Omental fat pad (tissue), 4 donors: Measurements from ENCODE around the gene CYP2R1. TPM values are rescaled to one million over a fixed set of nuclear protein-coding genes. Genes with fewer than 3 reads are reported as not detected.
"Not testable (repeated sequence)": the region's sequence is repeated elsewhere in the genome, so short reads cannot be mapped to it uniquely, and the experiment has no call there.

Experiments
- ATAC-seq: fragments of 150-250 bp; one replicate; pipeline ENCODE4 v1.9.1; 2016; ENCODE audit warnings: mild to moderate bottlenecking, moderate library complexity; ENCODE audit not compliant: low FRiP score
- DNase-seq: peaks from one replicate; pipeline ENCODE4 v3.0.0-alpha.2; 2019; ENCODE audit warnings: low spot score
- CTCF ChIP-seq, 3 donors: fragments of 450-650 bp; IDR thresholded peaks; one replicate each; pipeline ENCODE4 v1.5.1; 2016 to 2017; ENCODE audit warnings: antibody characterized with exemption in 3 of 3, mild to moderate bottlenecking in 3 of 3, moderate library complexity in 2 of 3
- total RNA-seq, 4 donors: library from RNA; depleted of rRNA; stranded (reverse); fragments of >200 nt; gene quantifications; one replicate each; pipeline ENCODE4 v1.1.0, GENCODE V29; 2016

CYP2R1 gene
- total RNA-seq, 4 donors from 2014 or later = 7.0 to 24.6 (median 11.0) TPM

- no peak for ATAC-seq
- no peak for TF ChIP-seq CTCF (IDR thresholded peaks at IDR 0.05)
These were observed 546 bp upstream of the CYP2R1 start for GRCh38 chr11:14892577-14892976.

GRCh38 chr11:14891143-14892035 is 642 bp downstream of the CYP2R1 start:
- TF ChIP-seq CTCF (IDR thresholded peaks at IDR 0.05) = no peak
- ATAC-seq (peak; percentile 92), DNase-seq (peak; percentile 39)

More at GRCh38 chr11:14892577-14892976, 546 bp upstream of the CYP2R1 start:
- DNase-seq = no peak

DNA sequence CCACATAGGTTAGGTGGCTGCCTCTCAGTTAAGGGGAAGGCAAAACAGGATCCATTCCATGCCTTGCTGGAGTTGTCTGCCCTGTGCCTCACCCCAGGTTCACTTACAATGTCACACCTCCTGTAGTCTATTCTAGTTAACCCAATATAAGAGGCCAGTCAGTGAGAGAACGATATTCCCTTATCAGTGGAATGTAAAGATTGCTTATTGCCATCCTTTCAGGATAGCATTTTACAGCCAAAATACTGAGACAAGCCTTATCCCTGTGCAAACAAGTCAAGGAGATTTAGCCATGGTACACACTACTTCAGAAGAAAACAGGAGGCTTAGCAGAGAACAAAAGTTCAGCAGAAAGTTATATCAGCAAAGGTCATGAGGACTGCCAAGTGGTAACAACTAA is 5.5 kb downstream of the CYP2R1 start:
- no peak for DNase-seq
- ATAC-seq = no peak
- no peak for TF ChIP-seq CTCF (IDR thresholded peaks at IDR 0.05)

- no peak for TF ChIP-seq CTCF (IDR thresholded peaks at IDR 0.05)
- ATAC-seq = no peak
- DNase-seq = no peak
These were observed 7.3 kb downstream of the CYP2R1 start for GRCh38 chr11:14884667-14885273.

GRCh38 chr11:14883683-14884082 is 8.3 kb downstream of the CYP2R1 start:
- ATAC-seq, DNase-seq: not testable (repeated sequence)

DNA sequence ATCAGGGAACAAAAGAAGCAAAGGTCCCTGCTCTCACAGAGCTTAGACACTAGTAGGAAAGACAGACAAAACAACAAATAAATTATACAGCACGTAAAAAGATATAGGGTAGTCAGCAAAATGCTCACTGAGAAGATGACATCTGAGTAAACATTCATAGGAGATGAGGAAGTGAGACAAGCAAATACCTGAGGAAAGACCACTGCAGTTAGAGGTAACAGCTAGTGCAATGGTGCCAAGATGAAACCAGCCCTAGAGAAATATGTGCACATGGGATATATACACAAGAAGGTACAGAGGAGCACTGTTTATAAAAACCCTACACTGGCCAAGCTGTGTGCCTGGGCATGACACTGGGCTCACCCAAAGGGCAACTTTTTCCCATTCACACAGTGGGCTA is 9.8 kb downstream of the CYP2R1 start:
- no peak for TF ChIP-seq CTCF (IDR thresholded peaks at IDR 0.05)
- DNase-seq = no peak
- no peak for ATAC-seq

DNA sequence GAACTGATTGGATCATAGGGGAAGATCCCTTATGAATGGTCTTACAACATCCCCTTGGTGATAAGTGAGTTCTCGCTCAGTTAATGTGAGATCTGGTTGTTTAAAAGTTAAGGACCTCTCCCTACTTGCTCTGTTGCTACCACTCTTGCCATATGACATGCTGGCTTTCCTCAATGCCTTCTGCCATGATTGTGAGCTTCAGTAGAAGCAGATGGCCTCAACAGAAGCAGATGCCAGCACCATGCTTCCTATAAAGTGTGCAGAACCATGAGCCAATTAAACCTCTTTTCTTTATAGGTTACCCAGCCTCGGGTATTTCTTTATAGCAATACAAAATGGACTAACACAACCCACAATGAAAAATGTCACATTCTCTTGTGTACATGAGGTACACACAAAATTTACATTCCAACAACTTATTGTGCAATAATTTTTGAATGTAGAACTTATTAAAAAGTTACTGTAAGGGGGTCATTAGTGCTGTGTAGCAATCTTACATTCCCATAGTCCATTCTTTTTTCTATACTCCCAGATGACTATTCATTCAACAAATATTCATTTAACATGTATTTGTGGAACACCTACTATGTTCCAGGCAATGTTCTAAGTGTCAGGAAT is 10.3 kb downstream of the CYP2R1 start:
- ATAC-seq (no peak), DNase-seq (no peak)
- TF ChIP-seq CTCF (IDR thresholded peaks at IDR 0.05) = no peak
